ENCODE measurements around the gene FASTK. TPM values are rescaled to one million over a fixed set of nuclear protein-coding genes. Genes with fewer than 3 reads are reported as not detected.

Gene FASTK
- total and polyA plus RNA-seq, 3 donors from 2014 or later = 60.3 to 124 (median 114) TPM

- Histone ChIP-seq H3K27ac (peak overlapping the region in 1 of 2 donors; percentile 44), H3K9me3 (no peaks in the 10 kb centered on the region), H3K4me3 (no peak overlapping the region), H3K4me1 (peaks cover 39% of the 10 kb centered on the region), H3K36me3 (ENCODE audit: low read depth, missing control alignments) (no peaks in the 10 kb centered on the region), H3K27me3 (no peaks in the 10 kb centered on the region)
- intact Hi-C loops (cut with DNase I; ENCODE audit: low total_unique reads) = no loop called here
- no peak for TF ChIP-seq CTCF (IDR thresholded peaks at IDR 0.05)
- TF ChIP-seq POLR2A (IDR thresholded peaks at IDR 0.05) = no peak
- 27 to 41% methylated on average over 16 to 22 of the region's 22 CpGs for WGBS, 2 donors
- DNase-seq = no peak
These were observed 2.2 kb downstream of the FASTK start for GRCh38 chr7:151078233-151079040.

DNA sequence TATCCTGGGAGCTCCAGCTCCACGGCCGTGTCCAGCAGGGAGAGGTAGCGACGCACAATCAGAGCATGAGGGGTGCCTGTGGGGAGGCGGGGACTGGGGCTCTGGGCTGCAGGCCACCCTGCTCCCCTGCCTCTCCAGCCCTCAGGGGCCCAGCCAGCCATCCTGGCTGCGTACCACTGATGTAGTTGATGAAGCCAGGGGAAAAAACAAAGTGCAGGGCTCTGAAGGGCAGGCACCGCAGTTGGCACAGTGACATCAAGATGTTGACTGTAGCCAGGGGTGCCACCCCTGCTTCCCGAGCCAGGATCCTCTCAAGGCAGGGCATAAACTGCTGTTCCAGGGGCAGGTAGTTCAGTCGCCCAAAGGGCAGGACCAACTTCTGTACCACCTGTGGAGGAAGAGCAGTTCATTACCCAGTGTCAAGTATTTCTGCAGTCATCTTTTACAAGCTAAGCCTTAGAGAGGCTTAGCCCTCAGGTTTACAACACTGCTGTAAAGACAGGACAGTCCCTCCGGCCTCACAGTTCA is 2.8 kb downstream of the FASTK start:
- WGBS, 2 donors = 77 to 81% methylated on average over 7 to 10 of the region's 10 CpGs
- DNase-seq = no peak

DNA sequence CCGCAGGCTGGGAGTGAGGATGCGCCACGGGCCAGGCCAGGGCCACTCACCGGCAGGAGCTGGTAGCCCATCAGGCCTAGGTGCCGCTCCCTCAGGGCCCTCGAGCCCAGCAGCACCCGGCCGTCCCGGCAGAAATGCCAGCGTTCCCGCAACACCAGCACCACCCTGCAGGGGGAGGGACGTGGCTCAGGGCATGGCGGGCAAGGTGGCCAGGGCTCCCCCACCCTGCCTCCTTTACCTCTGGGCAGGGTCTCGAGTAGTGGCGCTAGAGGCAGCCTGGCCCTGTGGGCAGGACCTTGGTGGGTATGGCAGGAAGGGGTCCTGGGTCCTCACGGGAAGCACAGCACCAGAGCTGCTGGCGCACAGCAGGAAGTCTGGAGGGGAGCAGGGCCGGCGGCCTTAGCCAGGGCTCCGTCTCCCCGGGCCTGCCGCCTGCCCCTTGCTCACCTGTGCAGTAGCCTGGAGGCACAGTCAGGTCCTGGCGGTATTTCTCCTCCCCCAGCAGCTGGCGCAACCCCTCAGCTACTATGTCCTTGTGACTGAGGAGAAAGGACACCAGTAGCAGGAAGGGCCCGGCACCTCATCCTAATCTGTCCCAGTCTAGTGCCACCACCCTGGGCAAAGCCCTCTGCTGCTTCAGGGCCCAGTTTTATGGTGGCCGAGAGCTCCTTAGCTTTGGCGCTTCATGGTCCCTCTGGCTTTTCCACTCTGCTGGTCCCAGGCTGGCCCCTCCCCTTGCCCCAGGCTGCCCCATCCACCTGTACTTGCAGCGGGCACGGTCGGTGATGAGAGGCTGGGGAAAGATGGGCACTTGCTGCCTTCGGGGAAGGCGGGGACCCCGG is 3.5 kb downstream of the FASTK start:
- Histone ChIP-seq H3K4me1 (peaks cover 31% of the 10 kb centered on the region), H3K27ac (no peak overlapping the region), H3K4me3 (no peak overlapping the region), H3K9me3 (no peaks in the 10 kb centered on the region), H3K27me3 (no peaks in the 10 kb centered on the region), H3K36me3 (ENCODE audit: low read depth, missing control alignments) (no peaks in the 10 kb centered on the region)
- intact Hi-C loops (cut with DNase I; ENCODE audit: low total_unique reads) = no loop called here
- no peak for TF ChIP-seq POLR2A (IDR thresholded peaks at IDR 0.05)
- peak in 1 of 3 experiments; percentile 3 for TF ChIP-seq CTCF (IDR thresholded peaks at IDR 0.05)
- WGBS, 2 donors = 81 to 96% methylated on average over 9 to 26 of the region's 33 CpGs
- DNase-seq = no peak

More for the DNA sequence above, 2.8 kb downstream of the FASTK start:
- H3K4me3 ChIP-seq = no peak overlapping the region
- no peaks in the 10 kb centered on the region for H3K27me3 ChIP-seq
- TF ChIP-seq CTCF (IDR thresholded peaks at IDR 0.05) = no peak
- TF ChIP-seq POLR2A (IDR thresholded peaks at IDR 0.05) = no peak
- peaks cover 38% of the 10 kb centered on the region for H3K4me1 ChIP-seq
- H3K36me3 ChIP-seq (ENCODE audit: low read depth, missing control alignments) = no peaks in the 10 kb centered on the region
- peak overlapping the region in 1 of 2 donors; percentile 44 for H3K27ac ChIP-seq
- H3K9me3 ChIP-seq = no peaks in the 10 kb centered on the region
- intact Hi-C loops (cut with DNase I; ENCODE audit: low total_unique reads) = no loop called here

- TF ChIP-seq CTCF (IDR thresholded peaks at IDR 0.05) (no peak), POLR2A (IDR thresholded peaks at IDR 0.05) (no peak)
- DNase-seq = no peak
- Histone ChIP-seq H3K27me3 (no peaks in the 10 kb centered on the region), H3K4me3 (no peak overlapping the region), H3K27ac (no peak overlapping the region), H3K9me3 (no peaks in the 10 kb centered on the region), H3K36me3 (ENCODE audit: low read depth, missing control alignments) (no peaks in the 10 kb centered on the region), H3K4me1 (peaks cover 22% of the 10 kb centered on the region)
- intact Hi-C loops (cut with DNase I; ENCODE audit: low total_unique reads) = no loop called here
- 82 to 90% methylated on average over 22 of the region's 22 CpGs for WGBS, 2 donors
These were observed 4.6 kb downstream of the FASTK start for GRCh38 chr7:151075978-151076426.

All from testis (tissue), 3 donors.